KMS-11 (cell line): ENCODE results near the gene NEB.
A peak's percentile ranks its signal among the peaks of the same experiment; 100 is the strongest.

Experiments used
- H2AFZ ChIP-seq: fragments of 200-600 bp; sonication (generic); 2 replicates; pipeline ENCODE4 v1.6.1; 2016; ENCODE audit warnings: antibody characterized with exemption, mixed run types, low read depth
- H3K27ac ChIP-seq: fragments of 200-600 bp; sonication (generic); 2 replicates; pipeline ENCODE4 v1.6.1; 2016; ENCODE audit warnings: mild to moderate bottlenecking, mixed run types
- H3K27me3 ChIP-seq: fragments of 200-600 bp; sonication (generic); 2 replicates; pipeline ENCODE4 v1.6.1; 2017; ENCODE audit warnings: mild to moderate bottlenecking, low read depth, mixed run types, moderate library complexity; ENCODE audit not compliant: insufficient read depth
- H3K36me3 ChIP-seq: fragments of 200-600 bp; sonication (generic); 2 replicates; pipeline ENCODE4 v1.6.1; 2017; ENCODE audit warnings: mild to moderate bottlenecking, mixed run types; ENCODE audit not compliant: insufficient read depth
- H3K4me1 ChIP-seq: fragments of 200-600 bp; sonication (generic); 2 replicates; pipeline ENCODE4 v1.6.1; 2016; ENCODE audit warnings: mild to moderate bottlenecking, low read depth, mixed run types; ENCODE audit not compliant: poor library complexity, severe bottlenecking
- H3K4me2 ChIP-seq: fragments of 200-600 bp; sonication (generic); 2 replicates; pipeline ENCODE4 v1.7.0; 2016; ENCODE audit warnings: mild to moderate bottlenecking, mixed run types
- H3K4me3 ChIP-seq: fragments of 200-600 bp; sonication (generic); IDR thresholded peaks from 2 replicates; pipeline ENCODE4 v1.6.1; 2017; ENCODE audit warnings: low read depth, low read length, mixed read lengths; ENCODE audit not compliant: insufficient read depth
- H3K79me2 ChIP-seq: fragments of 200-600 bp; sonication (generic); 2 replicates; pipeline ENCODE4 v1.6.1; 2016; ENCODE audit warnings: low read depth, mixed run types; ENCODE audit not compliant: insufficient read depth
- H3K9ac ChIP-seq: fragments of 200-600 bp; sonication (generic); 2 replicates; pipeline ENCODE4 v1.6.1; 2016; ENCODE audit warnings: mild to moderate bottlenecking, mixed run types
- H4K20me1 ChIP-seq: fragments of 200-600 bp; sonication (generic); 2 replicates; pipeline ENCODE4 v1.6.1; 2016; ENCODE audit warnings: mild to moderate bottlenecking, mixed run types; ENCODE audit not compliant: insufficient read depth
- TF ChIP-seq, protein P1 (sequence below): fragments of 200-600 bp; sonication (generic); conservative IDR thresholded peaks from 2 replicates; pipeline ENCODE4 v1.6.1; 2017; ENCODE audit warnings: low read depth, mild to moderate bottlenecking, antibody characterized with exemption, low read length, moderate library complexity, mixed read lengths

Gene NEB

DNA sequence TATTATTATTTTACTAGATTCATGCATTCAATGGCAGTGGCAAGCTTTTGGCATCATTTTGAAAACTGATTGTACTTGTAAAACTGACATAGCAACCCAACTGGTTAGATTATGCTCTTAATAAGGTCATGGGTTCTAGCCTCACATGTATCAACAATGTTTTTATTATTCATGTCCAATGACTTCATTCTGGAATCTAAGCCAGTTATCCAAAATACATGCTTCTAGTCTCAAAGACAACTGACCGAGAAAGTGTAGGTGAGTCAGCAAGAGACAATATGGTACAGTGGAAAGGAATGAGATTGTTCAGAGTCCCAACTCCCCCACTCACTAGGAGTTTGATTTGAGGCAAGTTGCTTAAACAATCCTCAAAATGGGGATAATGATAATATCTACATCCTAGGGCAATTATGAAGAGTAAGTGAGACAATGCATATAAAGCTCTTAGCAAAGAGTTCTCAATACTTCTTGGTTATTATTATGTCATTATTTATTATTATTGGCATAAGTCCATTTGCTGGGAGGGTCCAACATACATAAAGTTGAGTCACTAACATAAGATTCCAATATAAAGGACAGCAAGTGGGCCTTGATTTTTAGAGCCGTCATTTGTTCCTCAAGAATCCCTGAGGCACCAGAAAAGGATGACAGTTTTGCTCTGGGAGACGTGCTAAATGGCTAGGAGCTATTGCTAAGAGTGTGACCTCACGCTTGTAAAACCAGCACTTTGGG is 99.4 kb downstream of the NEB start:
- H3K79me2 ChIP-seq = no peaks in the 10 kb centered on the region
- TF ChIP-seq, protein P1, sequence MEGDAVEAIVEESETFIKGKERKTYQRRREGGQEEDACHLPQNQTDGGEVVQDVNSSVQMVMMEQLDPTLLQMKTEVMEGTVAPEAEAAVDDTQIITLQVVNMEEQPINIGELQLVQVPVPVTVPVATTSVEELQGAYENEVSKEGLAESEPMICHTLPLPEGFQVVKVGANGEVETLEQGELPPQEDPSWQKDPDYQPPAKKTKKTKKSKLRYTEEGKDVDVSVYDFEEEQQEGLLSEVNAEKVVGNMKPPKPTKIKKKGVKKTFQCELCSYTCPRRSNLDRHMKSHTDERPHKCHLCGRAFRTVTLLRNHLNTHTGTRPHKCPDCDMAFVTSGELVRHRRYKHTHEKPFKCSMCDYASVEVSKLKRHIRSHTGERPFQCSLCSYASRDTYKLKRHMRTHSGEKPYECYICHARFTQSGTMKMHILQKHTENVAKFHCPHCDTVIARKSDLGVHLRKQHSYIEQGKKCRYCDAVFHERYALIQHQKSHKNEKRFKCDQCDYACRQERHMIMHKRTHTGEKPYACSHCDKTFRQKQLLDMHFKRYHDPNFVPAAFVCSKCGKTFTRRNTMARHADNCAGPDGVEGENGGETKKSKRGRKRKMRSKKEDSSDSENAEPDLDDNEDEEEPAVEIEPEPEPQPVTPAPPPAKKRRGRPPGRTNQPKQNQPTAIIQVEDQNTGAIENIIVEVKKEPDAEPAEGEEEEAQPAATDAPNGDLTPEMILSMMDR = no peak
- H3K4me2 ChIP-seq = no peak overlapping the region
- no peaks in the 10 kb centered on the region for H4K20me1 ChIP-seq
- no peak overlapping the region for H3K9ac ChIP-seq
- H3K4me3 ChIP-seq = no peak overlapping the region
- H3K4me1 ChIP-seq = peaks cover 9% of the 10 kb centered on the region
- no peak overlapping the region for H3K27ac ChIP-seq
- no peaks in the 10 kb centered on the region for H3K27me3 ChIP-seq
- no peaks in the 10 kb centered on the region for H3K36me3 ChIP-seq
- H2AFZ ChIP-seq = no peak overlapping the region

DNA sequence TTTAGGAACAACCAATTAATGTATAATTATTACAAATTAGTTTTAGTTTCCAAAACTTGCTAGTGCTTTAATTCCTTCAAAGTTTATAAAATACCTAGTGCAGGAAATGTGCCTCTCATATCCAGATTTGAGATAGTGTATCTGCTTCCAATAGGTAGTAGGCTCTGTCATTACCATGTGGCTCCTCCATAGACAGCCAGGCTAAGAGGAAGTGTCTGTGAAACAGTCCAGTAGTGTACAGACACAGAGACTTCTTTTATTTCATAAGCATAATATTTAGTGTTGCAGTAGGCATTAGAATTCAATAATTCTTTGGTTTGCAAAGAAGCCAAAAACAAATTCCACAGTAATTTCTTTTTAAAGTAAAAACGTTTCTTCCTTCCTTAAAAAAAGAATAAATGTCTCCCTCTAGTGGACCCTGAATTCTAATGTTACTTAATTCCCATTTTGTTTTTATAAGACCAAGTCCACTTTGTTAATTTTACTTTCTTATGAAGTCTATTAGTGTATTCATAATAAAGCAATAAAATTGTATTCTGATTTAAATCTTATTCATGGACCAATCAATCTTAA is 101.2 kb downstream of the NEB start:
- TF ChIP-seq, protein P1 = peak; percentile 66
- no peak overlapping the region for H3K9ac ChIP-seq
- H3K27me3 ChIP-seq = no peaks in the 10 kb centered on the region
- H3K36me3 ChIP-seq = no peaks in the 10 kb centered on the region
- H3K4me3 ChIP-seq = no peak overlapping the region
- H2AFZ ChIP-seq = no peak overlapping the region
- no peak overlapping the region for H3K27ac ChIP-seq
- no peak overlapping the region for H3K4me2 ChIP-seq
- no peaks in the 10 kb centered on the region for H3K79me2 ChIP-seq
- no peaks in the 10 kb centered on the region for H4K20me1 ChIP-seq
- H3K4me1 ChIP-seq = no peaks in the 10 kb centered on the region

DNA sequence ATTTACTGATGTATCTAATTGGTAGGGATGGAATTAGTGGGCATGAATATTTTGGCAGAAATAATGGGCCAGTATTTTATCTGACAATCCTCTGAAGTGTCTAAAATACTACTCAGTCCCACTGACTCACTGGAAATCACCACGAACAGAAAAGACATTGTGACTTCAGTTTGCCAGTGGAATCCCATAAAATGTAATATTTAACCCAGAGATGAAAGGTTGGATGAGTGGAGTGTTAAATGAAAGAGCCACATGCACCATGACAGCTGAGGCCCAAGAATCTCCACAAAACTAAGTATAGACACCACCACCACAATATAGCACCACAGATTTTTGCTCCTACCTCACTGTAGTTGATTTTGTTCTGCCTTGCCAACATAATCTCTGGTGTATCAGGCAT is 103.9 kb downstream of the NEB start:
- no peak overlapping the region for H3K4me2 ChIP-seq
- H4K20me1 ChIP-seq = no peaks in the 10 kb centered on the region
- H3K4me1 ChIP-seq = no peaks in the 10 kb centered on the region
- no peaks in the 10 kb centered on the region for H3K36me3 ChIP-seq
- H3K27ac ChIP-seq = no peak overlapping the region
- no peaks in the 10 kb centered on the region for H3K79me2 ChIP-seq
- no peaks in the 10 kb centered on the region for H3K27me3 ChIP-seq
- no peak overlapping the region for H3K9ac ChIP-seq
- no peak overlapping the region for H2AFZ ChIP-seq
- TF ChIP-seq, protein P1 = no peak
- H3K4me3 ChIP-seq = no peak overlapping the region

DNA sequence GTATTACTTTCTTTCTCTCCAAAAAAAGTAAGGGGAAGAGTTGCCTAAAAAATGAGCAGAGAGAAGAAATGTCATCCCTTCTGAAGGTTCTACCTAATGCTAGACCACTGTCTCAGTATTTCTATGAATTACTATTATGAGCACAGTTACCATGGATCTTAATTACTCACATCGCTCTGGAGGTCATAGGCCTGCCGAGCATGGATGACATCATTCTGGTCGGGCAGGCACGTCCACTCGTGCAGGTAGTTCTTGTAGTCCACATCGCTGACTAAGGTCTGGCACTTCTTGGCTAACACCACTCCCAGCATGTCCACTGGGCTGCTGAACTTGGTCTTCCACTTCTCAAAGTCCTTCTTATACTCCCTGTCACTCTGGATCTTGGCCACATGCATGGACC is 106.9 kb downstream of the NEB start:
- Histone ChIP-seq H3K27ac (no peak overlapping the region), H3K4me2 (no peak overlapping the region), H3K9ac (no peak overlapping the region), H3K4me1 (no peaks in the 10 kb centered on the region), H3K36me3 (no peaks in the 10 kb centered on the region), H3K79me2 (no peaks in the 10 kb centered on the region), H2AFZ (no peak overlapping the region), H4K20me1 (no peaks in the 10 kb centered on the region), H3K27me3 (no peaks in the 10 kb centered on the region), H3K4me3 (no peak overlapping the region)
- TF ChIP-seq, protein P1 = no peak
